GM19193 (cell line): ENCODE measurements around the gene TIPARP.

Experiments
- POLR2A ChIP-seq: IDR thresholded peaks from 4 replicates; pipeline ENCODE4 v1.6.1; 2011; ENCODE audit not compliant: insufficient read depth, insufficient read length; ENCODE audit errors: extremely low read depth

The TIPARP gene, protein sequence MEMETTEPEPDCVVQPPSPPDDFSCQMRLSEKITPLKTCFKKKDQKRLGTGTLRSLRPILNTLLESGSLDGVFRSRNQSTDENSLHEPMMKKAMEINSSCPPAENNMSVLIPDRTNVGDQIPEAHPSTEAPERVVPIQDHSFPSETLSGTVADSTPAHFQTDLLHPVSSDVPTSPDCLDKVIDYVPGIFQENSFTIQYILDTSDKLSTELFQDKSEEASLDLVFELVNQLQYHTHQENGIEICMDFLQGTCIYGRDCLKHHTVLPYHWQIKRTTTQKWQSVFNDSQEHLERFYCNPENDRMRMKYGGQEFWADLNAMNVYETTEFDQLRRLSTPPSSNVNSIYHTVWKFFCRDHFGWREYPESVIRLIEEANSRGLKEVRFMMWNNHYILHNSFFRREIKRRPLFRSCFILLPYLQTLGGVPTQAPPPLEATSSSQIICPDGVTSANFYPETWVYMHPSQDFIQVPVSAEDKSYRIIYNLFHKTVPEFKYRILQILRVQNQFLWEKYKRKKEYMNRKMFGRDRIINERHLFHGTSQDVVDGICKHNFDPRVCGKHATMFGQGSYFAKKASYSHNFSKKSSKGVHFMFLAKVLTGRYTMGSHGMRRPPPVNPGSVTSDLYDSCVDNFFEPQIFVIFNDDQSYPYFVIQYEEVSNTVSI

DNA sequence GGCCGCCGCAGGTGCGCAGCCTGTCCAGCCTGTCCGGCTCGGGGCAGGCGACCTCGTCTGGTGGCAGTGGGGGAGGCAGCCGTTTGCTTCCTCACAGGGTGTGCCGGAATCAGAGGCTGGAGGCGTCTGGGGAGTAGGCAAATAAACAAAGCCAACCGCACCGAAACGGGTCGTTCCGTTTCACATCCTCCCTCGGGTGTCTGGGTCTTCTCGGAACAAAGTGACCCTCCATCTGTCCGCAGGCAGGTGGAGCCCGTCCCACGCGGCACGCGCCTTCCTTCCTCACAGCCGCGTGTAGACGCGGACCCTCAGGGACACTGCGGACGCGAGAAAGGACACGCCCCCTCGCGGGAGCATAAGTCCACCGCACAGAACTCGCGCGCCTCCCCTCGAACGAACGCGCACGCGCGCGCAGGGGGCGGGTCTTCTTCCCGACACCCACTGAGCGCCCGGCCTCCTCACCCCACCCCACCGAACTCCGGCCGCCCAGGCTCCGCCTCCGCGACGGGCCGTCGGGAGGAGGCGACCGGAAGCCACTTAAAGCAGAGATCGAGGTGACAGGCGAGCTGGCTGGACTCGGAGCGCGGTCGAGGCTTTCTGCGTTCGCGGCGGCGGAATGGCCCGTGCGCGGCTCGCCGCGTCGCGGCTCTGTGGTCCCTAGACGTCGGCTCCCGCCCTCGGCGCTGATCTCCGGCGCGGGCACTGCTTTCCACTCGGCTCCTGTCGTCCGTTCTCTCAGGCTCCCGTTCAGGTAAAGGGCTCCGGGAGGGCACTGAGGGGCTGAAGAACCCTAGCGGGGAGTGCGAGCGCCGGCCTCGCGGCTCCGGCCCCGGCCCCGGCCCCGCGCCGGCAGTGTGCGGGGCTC, at the start of gene TIPARP:
Gene TIPARP, plus strand, starts transcription at position 545 of the 865 bp plus-strand sequence. CDS start 3,108 bp downstream, outside the sequence.
- TF ChIP-seq POLR2A: peak; percentile 99

DNA sequence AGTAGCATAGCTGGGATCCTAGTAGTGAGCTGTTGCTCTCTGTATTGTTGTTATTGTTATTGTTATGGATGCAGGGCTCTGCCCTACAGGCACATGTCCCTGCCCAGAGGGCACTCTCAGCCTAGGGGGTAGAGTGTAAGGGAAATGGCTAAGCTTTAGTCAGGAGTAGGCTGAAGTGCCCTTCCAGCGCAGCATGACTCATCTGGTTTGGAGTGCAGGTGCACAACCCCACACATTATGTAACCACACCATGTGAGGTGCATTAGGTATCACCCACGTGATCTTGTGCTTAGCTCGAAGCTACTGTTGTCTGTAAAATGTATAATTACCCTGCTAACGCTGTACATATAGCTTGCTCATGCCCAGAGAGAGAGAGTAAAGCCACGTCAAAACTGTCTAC, 48.3 kb upstream of the TIPARP start:
- TF ChIP-seq POLR2A: no peak

DNA sequence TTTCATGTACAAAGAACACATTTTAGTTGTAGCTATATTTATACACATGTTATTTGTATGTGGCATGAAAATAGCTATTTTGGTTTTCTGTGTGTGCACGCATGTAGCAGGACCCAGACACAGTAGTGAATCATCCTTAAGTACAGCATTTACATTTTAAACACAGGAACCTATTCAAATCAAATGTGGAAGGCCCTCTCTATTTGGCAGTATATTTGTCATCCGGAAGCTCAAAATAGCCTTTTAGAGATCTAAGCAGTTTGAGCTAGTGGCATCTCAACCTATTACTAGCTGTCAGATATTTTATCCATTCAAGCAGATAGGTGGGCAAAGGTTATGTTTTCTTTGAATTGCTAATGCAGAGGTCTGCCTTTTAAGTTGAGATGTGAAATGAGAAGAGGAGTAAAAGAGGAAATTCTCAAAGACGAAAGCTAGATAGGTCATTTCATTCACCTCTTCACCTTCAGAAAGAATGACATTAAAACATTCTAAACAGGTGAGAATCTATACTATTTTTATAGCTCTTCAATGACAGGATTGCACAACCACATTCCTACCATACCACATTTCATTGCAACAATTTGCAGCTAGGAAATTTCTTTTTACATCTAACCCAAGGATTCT, 46.3 kb upstream of the TIPARP start:
- TF ChIP-seq POLR2A: no peak

DNA sequence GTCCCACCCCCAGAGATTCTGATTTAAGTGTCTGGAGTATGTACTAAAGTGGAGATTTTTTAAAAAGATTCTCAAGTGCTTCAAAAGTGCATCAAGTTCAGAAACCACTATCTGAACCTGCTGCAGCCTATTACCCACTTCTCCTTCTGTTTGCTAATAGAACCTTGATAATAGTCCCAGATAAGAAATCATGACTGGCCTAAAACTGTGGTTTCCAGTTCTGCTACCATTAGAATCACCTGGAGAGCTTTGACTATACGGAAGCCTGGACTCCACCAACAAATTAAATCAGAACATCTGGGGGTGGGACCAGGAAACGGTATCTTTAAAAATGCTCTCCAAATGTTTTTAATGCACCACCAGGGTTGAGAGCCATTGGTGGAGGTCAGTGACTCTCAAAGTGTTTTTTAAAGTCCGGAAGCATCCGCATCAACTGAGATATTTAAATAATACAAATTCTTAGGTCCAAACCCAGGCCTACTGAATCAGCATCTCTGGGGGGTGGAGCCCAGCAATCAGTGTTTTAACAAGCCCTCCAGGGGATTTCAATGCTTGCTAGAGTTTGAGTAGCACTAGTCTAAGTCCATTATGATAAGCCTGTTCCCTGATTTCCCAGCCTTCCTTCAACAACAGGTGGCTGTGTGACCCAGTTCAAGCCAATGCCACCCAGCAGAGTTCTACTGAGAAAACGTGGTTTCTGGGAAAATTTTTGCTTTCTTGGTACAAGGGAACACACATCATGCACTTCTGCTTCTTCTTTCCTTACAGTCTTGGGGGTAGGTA, 45.4 kb upstream of the TIPARP start:
- TF ChIP-seq POLR2A: no peak

DNA sequence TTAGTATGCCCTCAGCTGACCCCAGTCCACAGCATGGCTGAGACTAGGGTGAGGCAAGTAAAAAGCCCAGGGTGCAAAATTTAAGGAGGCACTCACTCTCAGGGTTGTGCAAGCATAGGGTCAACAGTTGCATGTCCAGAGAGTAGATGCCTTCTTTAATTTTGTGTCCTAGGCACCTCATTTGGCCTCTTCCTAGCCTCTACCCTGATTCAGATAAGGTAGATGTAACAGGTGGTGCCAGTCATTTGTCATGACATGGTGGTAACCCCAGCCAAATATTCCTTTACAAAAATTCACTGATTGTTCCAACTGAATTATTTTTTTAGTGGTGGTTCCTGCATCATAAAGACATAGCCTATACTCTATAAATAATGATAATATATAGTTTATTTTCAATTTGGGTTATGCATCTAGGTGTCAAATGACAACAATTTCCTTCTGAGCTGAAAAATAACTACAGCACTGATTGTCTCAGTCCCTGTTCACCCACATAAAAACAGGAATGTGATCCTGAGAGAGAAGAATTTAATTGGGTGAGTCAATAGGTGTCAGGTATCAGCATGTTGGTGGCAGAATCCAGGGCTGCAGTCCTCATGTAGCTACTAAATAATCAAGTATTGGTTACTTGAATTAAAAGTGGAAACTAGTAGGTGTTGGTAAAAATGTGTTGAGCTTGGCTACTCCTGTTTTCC, 44.2 kb upstream of the TIPARP start:
- no peak for TF ChIP-seq POLR2A

DNA sequence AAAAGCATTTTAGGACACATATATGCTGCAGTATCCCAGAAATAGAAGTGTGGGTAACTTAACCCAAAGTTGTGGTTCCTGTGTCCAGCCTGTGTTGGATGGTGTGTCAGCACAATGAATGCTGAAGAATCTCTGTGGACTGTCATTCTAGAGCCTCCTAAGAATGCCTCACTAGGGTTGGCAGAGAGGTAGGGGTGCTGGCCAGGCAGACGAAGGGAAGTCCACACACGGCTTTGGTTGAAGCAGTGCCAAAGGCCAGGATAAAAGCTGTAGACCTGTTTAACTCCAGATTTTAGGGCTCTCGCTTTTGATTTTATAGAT, 43.7 kb upstream of the TIPARP start:
- no peak for TF ChIP-seq POLR2A

DNA sequence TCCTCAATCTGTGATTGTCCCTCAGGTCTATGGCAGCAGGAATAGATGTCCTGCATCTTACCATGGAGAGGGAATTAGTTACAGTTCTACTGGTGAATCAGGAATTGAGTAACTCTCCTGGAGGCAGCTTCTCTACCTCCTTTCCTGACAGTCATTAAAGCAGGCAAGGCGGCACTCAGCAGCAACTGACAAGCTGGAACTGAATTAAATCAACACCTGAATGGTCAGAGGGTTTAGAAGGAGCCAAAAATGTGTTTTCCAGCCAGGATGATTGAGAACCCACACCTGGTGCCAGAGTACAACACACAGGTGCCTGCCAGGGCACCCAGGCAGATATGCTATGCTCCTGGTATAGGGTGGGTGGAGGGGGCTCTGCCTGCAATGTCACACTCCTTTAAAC, 43.1 kb upstream of the TIPARP start:
- TF ChIP-seq POLR2A: no peak

DNA sequence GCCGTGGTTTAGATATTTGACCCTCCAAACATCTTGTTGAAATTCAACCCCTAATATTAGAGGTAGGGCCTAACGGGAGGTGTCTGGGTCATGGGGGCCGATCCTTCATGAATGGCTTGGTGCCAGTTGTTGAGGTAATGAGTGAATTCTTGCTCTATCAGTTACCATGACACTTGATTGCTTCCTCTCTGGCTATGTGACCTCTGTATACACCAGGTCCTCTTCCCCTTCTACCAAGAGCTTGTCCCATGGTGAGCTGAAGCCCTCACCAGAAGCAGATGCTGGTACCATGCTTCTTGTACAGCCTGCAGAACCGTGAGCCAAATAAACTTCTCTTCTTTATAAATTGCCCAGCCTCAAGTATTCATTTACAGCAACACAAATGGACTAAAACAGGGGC, 41.8 kb upstream of the TIPARP start:
- no peak for TF ChIP-seq POLR2A

DNA sequence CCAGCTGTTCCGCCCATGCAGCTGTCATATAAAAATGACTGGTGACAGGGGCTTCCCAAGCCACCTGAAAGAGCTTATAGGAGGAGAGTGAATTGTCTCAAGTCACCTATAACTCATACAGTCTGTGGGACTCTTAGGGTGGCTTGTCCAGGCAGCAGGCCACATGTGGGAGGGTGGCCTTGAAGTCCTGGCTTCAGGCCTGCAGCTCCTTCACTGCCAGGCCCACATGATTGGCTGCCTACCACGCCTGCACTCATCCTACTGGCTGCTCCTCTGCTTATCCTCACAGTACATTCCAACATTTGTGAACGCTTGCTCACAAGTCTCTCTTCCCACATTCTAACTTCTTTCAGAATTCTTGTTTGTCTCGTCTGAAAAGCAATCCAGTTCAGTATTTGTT, 41.1 kb upstream of the TIPARP start:
- TF ChIP-seq POLR2A: no peak

DNA sequence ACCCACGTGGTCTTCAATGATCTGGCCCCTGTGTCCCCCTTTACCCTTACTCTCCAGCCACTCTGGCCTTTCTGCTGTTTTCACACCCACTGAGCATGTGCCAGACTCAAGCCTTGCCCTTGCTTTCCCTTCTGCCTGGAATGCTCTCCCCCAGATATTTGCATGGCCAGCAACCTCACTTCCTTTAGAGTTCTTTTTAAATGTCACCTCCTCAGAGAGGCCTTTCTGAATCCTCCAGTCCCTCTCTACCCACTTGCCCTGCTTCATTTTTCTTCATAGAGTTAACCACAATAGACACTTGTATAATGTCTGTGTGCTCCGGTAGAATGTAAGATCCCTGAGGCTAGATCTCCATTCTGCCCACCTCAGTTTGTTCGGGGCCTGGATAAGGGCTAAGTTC, 39.4 kb upstream of the TIPARP start:
- TF ChIP-seq POLR2A: no peak

DNA sequence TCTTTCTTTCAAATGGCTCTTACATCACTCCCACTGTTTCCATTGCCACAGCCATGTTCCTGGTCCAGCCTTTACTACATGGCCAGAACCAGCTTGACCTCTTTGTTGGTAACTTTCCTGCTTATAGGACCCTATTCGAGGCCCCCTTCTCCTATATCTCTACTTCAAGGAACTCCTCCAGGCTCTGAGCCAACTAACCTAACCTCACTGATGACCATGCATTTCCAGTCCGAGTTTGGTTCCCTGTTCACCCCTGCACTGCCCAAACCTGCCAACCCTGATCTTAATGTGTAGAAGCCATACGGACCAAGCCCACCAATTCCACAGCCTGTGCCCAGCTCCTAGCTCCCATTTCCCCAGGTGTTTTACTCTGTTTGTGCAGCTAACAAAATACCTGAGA, 38.4 kb upstream of the TIPARP start:
- TF ChIP-seq POLR2A: no peak

DNA sequence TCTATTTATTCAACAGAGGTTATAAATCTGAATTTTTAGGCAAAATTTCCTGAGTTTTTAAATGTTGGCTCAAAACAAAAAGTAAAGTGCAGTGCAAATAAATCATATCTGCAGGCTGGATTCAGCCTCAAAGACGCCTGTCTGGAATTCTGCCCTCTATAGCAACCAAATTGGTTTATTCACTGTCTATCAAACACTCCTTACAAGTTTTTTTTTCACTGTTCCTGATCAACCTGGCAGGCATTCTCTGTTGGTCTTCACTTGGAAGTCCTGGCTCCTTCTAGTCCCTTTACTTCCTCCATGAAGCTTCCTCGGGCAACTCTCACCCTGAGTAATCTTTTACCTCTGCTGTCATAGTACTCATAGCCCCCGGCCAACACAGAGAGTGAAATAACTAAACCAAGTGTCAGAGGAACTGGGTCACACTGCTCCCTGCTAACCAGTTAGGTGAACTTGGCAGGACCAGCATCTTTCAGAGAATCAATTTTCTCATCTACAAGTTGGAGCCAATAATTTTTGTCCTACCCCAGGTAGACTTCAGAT, 36.8 kb upstream of the TIPARP start:
- TF ChIP-seq POLR2A: no peak

DNA sequence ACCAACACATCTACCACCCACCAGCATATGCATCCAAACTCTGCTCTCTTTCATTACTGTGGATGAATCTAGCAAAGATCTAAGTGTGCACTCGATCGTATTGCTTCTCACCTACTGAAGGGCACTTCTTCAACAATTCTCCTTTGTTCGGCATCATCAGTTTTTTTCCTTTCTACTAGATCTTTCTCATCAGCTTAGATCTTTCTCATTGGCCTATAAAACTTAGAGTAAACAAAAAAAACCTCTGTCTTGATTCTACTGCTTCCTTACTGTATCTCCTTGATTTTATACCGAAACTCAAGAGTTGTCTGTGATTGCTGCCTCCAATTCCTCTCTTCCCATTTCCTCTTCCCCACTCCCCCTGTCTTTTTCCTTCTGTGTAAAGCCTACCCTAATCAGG, 36.1 kb upstream of the TIPARP start:
- TF ChIP-seq POLR2A: no peak

DNA sequence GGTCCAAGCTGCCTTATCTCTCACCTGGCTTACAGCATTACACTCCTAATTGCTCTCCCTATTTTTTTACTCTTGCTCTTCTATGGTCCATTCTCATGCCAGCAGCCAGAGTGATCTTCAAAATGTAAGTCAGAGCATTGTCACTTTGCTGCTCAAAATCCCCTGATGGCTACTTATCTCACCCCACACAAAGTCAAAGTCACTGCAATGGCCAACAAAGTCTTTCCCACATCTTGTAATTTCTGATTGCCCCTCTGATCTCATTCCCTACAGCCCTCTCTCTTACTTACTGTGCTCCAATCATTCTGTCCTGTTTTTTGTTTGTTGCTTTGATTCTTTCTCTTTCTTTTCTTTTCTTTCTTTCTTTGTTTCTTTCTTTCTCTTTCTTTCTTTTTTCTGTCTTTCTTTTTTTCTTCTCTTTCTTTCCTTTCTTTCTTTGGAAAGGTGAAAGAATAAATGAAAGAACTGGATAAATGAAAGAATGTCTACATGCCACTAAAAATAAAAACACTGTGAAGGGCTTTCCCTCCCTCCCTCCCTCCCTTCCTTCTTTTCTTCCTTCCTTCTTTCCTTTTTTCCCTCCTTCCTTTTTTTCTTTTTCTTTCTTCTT, 34.9 kb upstream of the TIPARP start:
- no peak for TF ChIP-seq POLR2A

DNA sequence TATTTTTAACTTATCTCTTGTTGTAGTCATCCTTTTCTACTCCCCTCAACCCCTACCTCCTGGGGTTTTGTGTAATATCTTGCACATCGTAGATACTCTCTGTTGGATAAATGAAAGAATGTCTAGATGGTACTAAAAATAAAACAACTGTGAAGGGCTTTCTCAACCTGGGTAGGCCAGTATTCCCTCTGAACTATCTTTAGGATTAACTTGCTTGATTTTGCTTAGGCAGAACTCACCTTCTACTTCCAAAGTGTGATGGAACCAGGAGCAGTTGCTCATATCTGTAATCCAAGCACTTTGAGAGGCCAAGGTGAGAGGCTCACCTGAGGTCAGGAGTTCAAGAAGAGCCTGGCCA, 32.8 kb upstream of the TIPARP start:
- no peak for TF ChIP-seq POLR2A
